HK-2 (cell line): Measurements from ENCODE around the gene SH3BP1.
A peak's percentile ranks its signal among the peaks of the same experiment; 100 is the strongest.
"Not testable (repeated sequence)": the region's sequence is repeated elsewhere in the genome, so short reads cannot be mapped to it uniquely, and the experiment has no call there.

Experiments
- DNase-seq: peaks from one replicate; pipeline ENCODE4 v3.0.0-alpha.2; 2018; ENCODE audit not compliant: unreplicated experiment

SH3BP1 gene

GRCh38 chr22:37633089-37633624 lies 6.3 kb upstream of the SH3BP1 start:
- no peak for DNase-seq

GRCh38 chr22:37633625-37634416 lies 5.6 kb upstream of the SH3BP1 start:
- DNase-seq = peak; percentile 82

- DNase-seq = no peak
Measured at GRCh38 chr22:37634417-37634924, 5.0 kb upstream of the SH3BP1 start.

GRCh38 chr22:37635157-37635556 lies 4.3 kb upstream of the SH3BP1 start:
- no peak for DNase-seq

GRCh38 chr22:37636186-37636948 lies 3.1 kb upstream of the SH3BP1 start:
- DNase-seq = no peak

GRCh38 chr22:37636949-37637273 lies 2.6 kb upstream of the SH3BP1 start:
- no peak for DNase-seq

- DNase-seq = no peak
Measured at GRCh38 chr22:37638391-37639069, 939 bp upstream of the SH3BP1 start.

- no peak for DNase-seq
Measured at GRCh38 chr22:37639771-37640590, 512 bp downstream of the SH3BP1 start.

- DNase-seq = no peak
Measured at GRCh38 chr22:37640591-37641560, 1.4 kb downstream of the SH3BP1 start.

- DNase-seq = no peak
Measured at GRCh38 chr22:37641561-37641949, 2.1 kb downstream of the SH3BP1 start.

- DNase-seq = peak; percentile 77
Measured at GRCh38 chr22:37643225-37643847, 3.9 kb downstream of the SH3BP1 start.

GRCh38 chr22:37647317-37647716 lies 7.8 kb downstream of the SH3BP1 start:
- no peak for DNase-seq

GRCh38 chr22:37647928-37648327 lies 8.5 kb downstream of the SH3BP1 start:
- DNase-seq = no peak

- DNase-seq = no peak
Measured at GRCh38 chr22:37650463-37651136, 11.1 kb downstream of the SH3BP1 start.

- DNase-seq = no peak
Measured at GRCh38 chr22:37654563-37655251, 15.2 kb downstream of the SH3BP1 start.

- no peak for DNase-seq
Measured at GRCh38 chr22:37655252-37655563, 15.7 kb downstream of the SH3BP1 start.

- not testable (repeated sequence) for DNase-seq
Measured at GRCh38 chr22:37656583-37656982, 17.1 kb downstream of the SH3BP1 start.

GRCh38 chr22:37657590-37658132 lies 18.2 kb downstream of the SH3BP1 start:
- peak; percentile 41 for DNase-seq
